ENCODE data around the gene TMEM179. TPM values are rescaled to one million over a fixed set of nuclear protein-coding genes. Genes with fewer than 3 reads are reported as not detected.

TMEM179 gene
- 0.21 to 0.54 TPM (median 0.36 TPM) in 4 of 5 replicates, not detected in the other for total RNA-seq (2022; extraction: Qiagen RNA extraction; ENCODE audit: low read depth)

DNA sequence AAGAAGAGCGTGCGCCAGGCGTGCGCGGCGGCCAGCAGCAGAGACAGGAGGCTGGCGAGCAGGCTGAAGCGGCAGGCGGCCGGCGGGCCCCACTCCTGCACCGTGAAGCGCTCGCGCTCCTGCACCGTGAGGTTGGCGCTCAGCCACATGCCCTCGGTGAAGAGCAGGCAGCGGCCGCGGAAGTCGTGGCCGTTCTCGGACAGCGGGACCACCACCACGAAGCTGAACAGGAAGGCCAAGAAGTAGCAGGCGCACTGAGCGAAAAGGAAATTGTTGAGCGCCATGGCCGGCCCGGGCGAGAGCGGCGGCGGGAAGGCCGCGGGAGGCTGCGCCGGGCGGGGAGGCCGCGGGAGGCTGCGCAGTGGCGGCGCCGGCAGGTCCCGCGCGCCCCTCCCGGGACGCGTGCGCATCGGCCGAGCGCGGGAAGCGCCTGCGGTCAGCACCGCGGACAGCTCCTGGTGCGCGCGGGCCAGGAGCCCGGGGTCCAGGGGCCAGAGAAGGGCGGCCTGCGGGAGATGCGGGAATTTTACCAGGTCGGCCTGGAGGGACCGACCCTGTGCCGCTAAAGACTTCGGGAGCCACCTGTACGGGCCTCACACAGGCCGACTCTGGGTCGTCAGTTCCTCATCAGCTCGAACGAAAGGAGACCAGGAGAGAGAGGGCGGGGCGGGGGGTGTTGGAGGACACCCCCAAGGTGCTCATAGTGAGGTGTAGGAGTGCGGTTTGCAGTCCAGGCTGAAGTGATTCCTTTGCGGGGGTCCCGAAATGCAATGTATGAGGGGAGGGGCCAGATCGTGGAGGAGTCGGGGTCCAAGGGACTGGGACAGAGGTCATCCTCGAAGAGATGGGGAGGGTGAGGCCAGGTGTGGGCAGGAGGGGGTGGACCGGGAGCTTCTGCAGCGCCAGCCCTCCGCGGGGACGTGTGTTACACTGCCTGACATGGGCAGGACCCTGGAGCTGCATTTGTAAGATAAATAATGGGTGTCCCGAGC, at the start of gene TMEM179:
TSS of gene TMEM179 (minus strand) at position 315 of the 992 bp plus-strand sequence. CDS start at position 284, 31 bp downstream.

DNA sequence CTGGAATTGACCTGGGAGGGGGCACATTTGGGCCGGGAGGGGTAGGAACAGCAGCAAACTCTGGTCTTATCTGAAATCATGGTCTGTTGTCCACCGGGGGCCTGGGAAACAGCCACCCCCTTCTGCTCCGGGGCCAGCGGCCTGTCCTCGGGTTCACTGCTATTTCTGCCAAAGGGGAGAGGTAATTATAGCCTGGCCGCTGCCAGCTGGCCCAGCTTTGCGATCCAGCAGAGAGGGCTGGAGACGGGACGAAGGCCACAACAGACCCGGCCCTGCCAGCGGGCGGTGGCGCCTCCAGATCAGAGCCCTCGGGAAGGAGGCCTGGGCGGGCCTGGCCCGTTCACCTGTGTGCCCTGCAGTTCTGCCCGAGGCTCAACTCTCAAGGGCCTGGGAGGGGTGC, 25.1 kb downstream of the TMEM179 start, which contains the start of gene C14orf180:
TSS of gene C14orf180 (plus strand) at position 258 of the 400 bp plus-strand sequence. CDS start 6,667 bp downstream, outside the sequence.

Other genes with a start within 250 kb of the TMEM179 start
- not detected in 5 replicates for gene C14orf180, start 25.0 kb downstream of the TMEM179 start, total RNA-seq (2022; extraction: Qiagen RNA extraction; ENCODE audit: low read depth)
- gene INF2, start 84.8 kb upstream of the TMEM179 start, total RNA-seq (2022; extraction: Qiagen RNA extraction; ENCODE audit: low read depth) = 61.4 to 144 TPM (median 128 TPM) in 5 replicates
- 6.0 to 8.8 TPM (median 7.1 TPM) in 5 replicates for gene ADSS1, start 119.5 kb upstream of the TMEM179 start, total RNA-seq (2022; extraction: Qiagen RNA extraction; ENCODE audit: low read depth)
- gene SIVA1, start 148.4 kb upstream of the TMEM179 start, total RNA-seq (2022; extraction: Qiagen RNA extraction; ENCODE audit: low read depth) = 110 to 216 TPM (median 189 TPM) in 5 replicates
- gene AKT1, start 191.0 kb upstream of the TMEM179 start, total RNA-seq (2022; extraction: Qiagen RNA extraction; ENCODE audit: low read depth) = 67.0 to 125 TPM (median 109 TPM) in 5 replicates
- gene ZBTB42, start 196.3 kb upstream of the TMEM179 start, total RNA-seq (2022; extraction: Qiagen RNA extraction; ENCODE audit: low read depth) = 1.6 to 3.7 TPM (median 3.5 TPM) in 5 replicates

Data from A549 treated with ZK216348 at 1 μM for 4 hours (cell line).